Measurements from ENCODE around the gene RALBP1.

DNA sequence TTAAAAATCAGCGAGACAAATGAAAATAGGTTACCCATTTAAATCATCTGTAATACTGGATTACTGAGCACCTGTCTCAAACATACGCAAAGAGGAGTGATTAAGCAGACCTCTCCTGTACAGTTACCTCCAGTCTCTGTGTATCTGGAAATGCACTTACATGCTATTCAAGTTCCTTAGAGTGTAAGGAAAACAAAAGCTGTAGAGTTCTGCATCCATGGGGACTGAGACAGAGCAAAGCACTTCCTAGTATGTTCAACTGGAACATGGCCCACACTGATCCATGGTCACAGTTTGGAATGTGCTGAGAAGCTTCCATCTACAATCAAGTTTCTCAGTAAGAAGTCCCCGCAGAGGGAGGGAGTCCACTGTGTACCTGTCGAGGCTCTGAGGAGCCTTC lies 75.1 kb downstream of the RALBP1 start:
- TF ChIP-seq, protein P1, sequence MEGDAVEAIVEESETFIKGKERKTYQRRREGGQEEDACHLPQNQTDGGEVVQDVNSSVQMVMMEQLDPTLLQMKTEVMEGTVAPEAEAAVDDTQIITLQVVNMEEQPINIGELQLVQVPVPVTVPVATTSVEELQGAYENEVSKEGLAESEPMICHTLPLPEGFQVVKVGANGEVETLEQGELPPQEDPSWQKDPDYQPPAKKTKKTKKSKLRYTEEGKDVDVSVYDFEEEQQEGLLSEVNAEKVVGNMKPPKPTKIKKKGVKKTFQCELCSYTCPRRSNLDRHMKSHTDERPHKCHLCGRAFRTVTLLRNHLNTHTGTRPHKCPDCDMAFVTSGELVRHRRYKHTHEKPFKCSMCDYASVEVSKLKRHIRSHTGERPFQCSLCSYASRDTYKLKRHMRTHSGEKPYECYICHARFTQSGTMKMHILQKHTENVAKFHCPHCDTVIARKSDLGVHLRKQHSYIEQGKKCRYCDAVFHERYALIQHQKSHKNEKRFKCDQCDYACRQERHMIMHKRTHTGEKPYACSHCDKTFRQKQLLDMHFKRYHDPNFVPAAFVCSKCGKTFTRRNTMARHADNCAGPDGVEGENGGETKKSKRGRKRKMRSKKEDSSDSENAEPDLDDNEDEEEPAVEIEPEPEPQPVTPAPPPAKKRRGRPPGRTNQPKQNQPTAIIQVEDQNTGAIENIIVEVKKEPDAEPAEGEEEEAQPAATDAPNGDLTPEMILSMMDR (tag by site-specific recombination; IDR thresholded peaks at IDR 0.05), result no peak
- TF ChIP-seq ZNF341 (tag by site-specific recombination; IDR thresholded peaks at IDR 0.05; ENCODE audit: low read depth), result no peak
- TF ChIP-seq, protein P2, sequence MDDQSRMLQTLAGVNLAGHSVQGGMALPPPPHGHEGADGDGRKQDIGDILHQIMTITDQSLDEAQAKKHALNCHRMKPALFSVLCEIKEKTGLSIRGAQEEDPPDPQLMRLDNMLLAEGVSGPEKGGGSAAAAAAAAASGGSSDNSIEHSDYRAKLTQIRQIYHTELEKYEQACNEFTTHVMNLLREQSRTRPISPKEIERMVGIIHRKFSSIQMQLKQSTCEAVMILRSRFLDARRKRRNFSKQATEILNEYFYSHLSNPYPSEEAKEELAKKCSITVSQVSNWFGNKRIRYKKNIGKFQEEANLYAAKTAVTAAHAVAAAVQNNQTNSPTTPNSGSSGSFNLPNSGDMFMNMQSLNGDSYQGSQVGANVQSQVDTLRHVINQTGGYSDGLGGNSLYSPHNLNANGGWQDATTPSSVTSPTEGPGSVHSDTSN (CRISPR knock-in tag; IDR thresholded peaks at IDR 0.05), result no peak
- no peak for TF ChIP-seq ZNF184 (tag by site-specific recombination; IDR thresholded peaks at IDR 0.05)
- no peak for TF ChIP-seq ZNF621 (tag by site-specific recombination; IDR thresholded peaks at IDR 0.05)
- TF ChIP-seq KLF1 (tag by site-specific recombination; IDR thresholded peaks at IDR 0.05), result no peak
- TF ChIP-seq ZNF138 (tag by site-specific recombination; IDR thresholded peaks at IDR 0.05; ENCODE audit: borderline replicate concordance), result no peak
- TF ChIP-seq, protein P3, sequence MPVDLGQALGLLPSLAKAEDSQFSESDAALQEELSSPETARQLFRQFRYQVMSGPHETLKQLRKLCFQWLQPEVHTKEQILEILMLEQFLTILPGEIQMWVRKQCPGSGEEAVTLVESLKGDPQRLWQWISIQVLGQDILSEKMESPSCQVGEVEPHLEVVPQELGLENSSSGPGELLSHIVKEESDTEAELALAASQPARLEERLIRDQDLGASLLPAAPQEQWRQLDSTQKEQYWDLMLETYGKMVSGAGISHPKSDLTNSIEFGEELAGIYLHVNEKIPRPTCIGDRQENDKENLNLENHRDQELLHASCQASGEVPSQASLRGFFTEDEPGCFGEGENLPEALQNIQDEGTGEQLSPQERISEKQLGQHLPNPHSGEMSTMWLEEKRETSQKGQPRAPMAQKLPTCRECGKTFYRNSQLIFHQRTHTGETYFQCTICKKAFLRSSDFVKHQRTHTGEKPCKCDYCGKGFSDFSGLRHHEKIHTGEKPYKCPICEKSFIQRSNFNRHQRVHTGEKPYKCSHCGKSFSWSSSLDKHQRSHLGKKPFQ (tag by site-specific recombination; IDR thresholded peaks at IDR 0.05), result no peak
- TF ChIP-seq ZNF391 (tag by site-specific recombination; IDR thresholded peaks at IDR 0.05; ENCODE audit: borderline replicate concordance, low read depth), result no peak
- no peak for TF ChIP-seq ZNF354C (tag by site-specific recombination; IDR thresholded peaks at IDR 0.05; ENCODE audit: borderline replicate concordance, low read depth)
- TF ChIP-seq, protein P4, sequence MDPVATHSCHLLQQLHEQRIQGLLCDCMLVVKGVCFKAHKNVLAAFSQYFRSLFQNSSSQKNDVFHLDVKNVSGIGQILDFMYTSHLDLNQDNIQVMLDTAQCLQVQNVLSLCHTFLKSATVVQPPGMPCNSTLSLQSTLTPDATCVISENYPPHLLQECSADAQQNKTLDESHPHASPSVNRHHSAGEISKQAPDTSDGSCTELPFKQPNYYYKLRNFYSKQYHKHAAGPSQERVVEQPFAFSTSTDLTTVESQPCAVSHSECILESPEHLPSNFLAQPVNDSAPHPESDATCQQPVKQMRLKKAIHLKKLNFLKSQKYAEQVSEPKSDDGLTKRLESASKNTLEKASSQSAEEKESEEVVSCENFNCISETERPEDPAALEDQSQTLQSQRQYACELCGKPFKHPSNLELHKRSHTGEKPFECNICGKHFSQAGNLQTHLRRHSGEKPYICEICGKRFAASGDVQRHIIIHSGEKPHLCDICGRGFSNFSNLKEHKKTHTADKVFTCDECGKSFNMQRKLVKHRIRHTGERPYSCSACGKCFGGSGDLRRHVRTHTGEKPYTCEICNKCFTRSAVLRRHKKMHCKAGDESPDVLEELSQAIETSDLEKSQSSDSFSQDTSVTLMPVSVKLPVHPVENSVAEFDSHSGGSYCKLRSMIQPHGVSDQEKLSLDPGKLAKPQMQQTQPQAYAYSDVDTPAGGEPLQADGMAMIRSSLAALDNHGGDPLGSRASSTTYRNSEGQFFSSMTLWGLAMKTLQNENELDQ (tag by site-specific recombination; IDR thresholded peaks at IDR 0.05; ENCODE audit: low read depth), result no peak

Measured in HEK293 (cell line).